Measurements from ENCODE around the gene HAUS8. TPM values are rescaled to one million over a fixed set of nuclear protein-coding genes. Genes with fewer than 3 reads are reported as not detected.

Gene HAUS8
- total and polyA plus RNA-seq, 10 of the 15 experiments (the other 5 are each of a cell fraction or from before 2014, with no cell fraction given): 22.7 to 43.9 (median 34.4) TPM

- Histone ChIP-seq H3K9me3 (replicated peaks; ENCODE audit: control insufficient read depth, insufficient read depth, low read length) (no peaks in the 10 kb centered on the region), H4K20me1 (ENCODE audit: control insufficient read depth, insufficient read depth) (no peaks in the 10 kb centered on the region), H3K27me3 (replicated peaks in 1 of 2; ENCODE audit: control insufficient read depth in 2 of 2, insufficient read depth in 2 of 2, low read length in 1 of 2) (no peaks in the 10 kb centered on the region), H3K27ac (ENCODE audit: control insufficient read depth, insufficient read depth) (peak overlapping the region; percentile 97), H3K36me3 (ENCODE audit: control insufficient read depth in 2 of 2, insufficient read depth in 2 of 2, low read length in 1 of 2) (peaks cover 10 to 23% of the 10 kb centered on the region in 2 experiments), H3K79me2 (ENCODE audit: control insufficient read depth, insufficient read depth, low read length) (peaks cover 53% of the 10 kb centered on the region), H3K4me2 (ENCODE audit: control insufficient read depth, insufficient read depth) (peak overlapping the region; percentile 86; the same call in 1 of the 2 replicates), H2AFZ (ENCODE audit: control insufficient read depth, low read depth, low read length) (no peak overlapping the region), H3K4me3 (peak overlapping the region; percentile 46; the same call in 1 of the 2 replicates), H3K9ac (ENCODE audit: control insufficient read depth, insufficient read depth, low read length) (peak overlapping the region; percentile 80; the same call in 1 of the 2 replicates), H3K4me1 (ENCODE audit: control insufficient read depth, insufficient read depth, low read length) (peaks cover 48% of the 10 kb centered on the region)
- intact Hi-C loops (cut with micrococcal nuclease; ENCODE audit: unreplicated experiment) (loop anchor here (2.0 kb wide), 1 partner anchor 19 kb away; no protein-coding TSS in a partner anchor), in situ Hi-C loops (cut with MboI) (no loop called here)
- DNase-seq (ENCODE audit: low read depth, low spot score) (no peak), FAIRE-seq (no peak), ATAC-seq (no peak)
- SMC1A ChIA-PET (ENCODE audit: uncharacterized antibody, unreplicated experiment): interaction anchor here (1.6 to 7.3 kb wide), 6 partner anchors 7 to 50 kb away, joined by 3 to 88 read pairs (median 18); partner anchors contain the start of genes HAUS8 and MYO9B
- POLR2A ChIA-PET: interaction anchor here (0.7 to 6.2 kb wide), 5 partner anchors 7 to 546 kb away, joined by 6 to 111 read pairs (median 14); partner anchors contain the start of genes HAUS8 and MYO9B
- BruUV-seq (replicated peaks): no TSS peak
- CTCF ChIA-PET: interaction anchor here (0.7 to 4.6 kb wide), 7 partner anchors 8 to 47 kb away, joined by 3 to 30 read pairs (median 3); no protein-coding TSS in a partner anchor
- 95% methylated on average over 1 of the region's 1 CpG for WGBS (ENCODE audit: insufficient coverage, insufficient replicate concordance, low lambda C conversion rate, missing lambda C conversion rate)
- RAD21 ChIA-PET (ENCODE audit: unreplicated experiment): interaction anchor here (2.3 to 5.9 kb wide), 5 partner anchors 8 to 50 kb away, joined by 9 to 91 read pairs (median 19); partner anchors contain the start of gene MYO9B
- TF ChIP-seq CEBPB (IDR thresholded peaks at IDR 0.05; ENCODE audit: borderline replicate concordance in 1 of 2, low read depth in 2 of 2, low read length in 2 of 2) (no peak), ZNF687 (IDR thresholded peaks at IDR 0.05) (no peak), TCF12 (IDR thresholded peaks at IDR 0.05; ENCODE audit: low read depth, low read length) (no peak), PRDM15 (CRISPR knock-in tag; IDR thresholded peaks at IDR 0.05) (no peak), ELK1 (IDR thresholded peaks at IDR 0.05; ENCODE audit: low read depth, low read length) (no peak), ZNF207 (IDR thresholded peaks at IDR 0.05; ENCODE audit: borderline replicate concordance) (no peak), NR2F1 (conservative IDR thresholded peaks at IDR 0.05) (no peak), PML (IDR thresholded peaks at IDR 0.05; ENCODE audit: low read length) (no peak), RUNX3 (IDR thresholded peaks at IDR 0.05; ENCODE audit: low read length) (no peak), HCFC1 (IDR thresholded peaks at IDR 0.05; ENCODE audit: low read length) (no peak), NKRF (conservative IDR thresholded peaks at IDR 0.05) (no peak), NR2C1 (IDR thresholded peaks at IDR 0.05) (no peak), NFXL1 (IDR thresholded peaks at IDR 0.05; ENCODE audit: borderline replicate concordance) (no peak)
Measured at GRCh38 chr19:17124025-17124424, 48.8 kb upstream of the HAUS8 start.
